DMS114 treated with DMSO at 0.1 percent for 48 hours (cell line): ENCODE measurements around the gene GPR157.
"Not testable (repeated sequence)": the region's sequence is repeated elsewhere in the genome, so short reads cannot be mapped to it uniquely, and the experiment has no call there.

Source experiments
- DNase-seq: peaks from one replicate; lab custom pipeline; 2025; ENCODE audit not compliant: unreplicated experiment; lab: John Stamatoyannopoulos, UW

The GPR157 gene

DNA sequence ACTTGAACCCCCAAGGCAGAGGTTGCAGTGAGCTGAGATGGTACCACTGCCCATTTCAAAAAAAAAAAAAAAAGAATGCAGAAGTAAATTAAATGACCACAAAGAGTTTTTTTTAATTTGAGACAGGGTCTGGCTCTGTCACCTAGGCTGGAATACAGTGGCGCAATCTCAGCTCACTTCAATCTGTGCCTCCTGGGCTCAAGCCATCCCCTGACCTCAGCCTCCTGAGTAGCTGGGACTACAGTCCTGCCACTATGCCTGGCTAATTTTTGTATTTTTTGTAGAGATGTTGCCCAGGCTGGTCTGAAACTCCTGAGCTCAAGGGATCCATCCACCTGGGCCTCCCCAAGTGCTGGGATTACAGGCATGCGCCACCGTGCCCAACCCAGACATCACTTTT is 20.2 kb upstream of the GPR157 start:
- DNase-seq = no peak

DNA sequence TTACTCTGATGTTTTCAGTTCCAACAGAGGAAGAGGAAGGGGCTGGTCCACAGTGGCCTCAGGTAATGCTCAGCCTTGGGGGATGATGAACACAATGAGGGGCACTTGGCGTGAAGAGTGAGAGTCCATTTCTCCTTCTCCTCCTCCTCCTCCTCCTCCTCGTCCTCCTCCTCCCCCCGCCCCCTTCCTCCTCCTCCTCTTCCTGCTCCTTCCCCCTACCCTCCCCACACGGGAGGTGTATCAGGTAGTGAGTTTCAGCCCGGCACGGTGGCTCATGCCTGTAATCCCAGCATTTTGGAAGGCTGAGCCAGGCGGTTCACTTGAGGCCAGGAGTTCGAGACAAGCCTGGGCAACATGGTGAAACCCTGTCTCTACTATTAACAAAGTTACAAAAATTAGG is 17.3 kb upstream of the GPR157 start:
- DNase-seq = no peak

DNA sequence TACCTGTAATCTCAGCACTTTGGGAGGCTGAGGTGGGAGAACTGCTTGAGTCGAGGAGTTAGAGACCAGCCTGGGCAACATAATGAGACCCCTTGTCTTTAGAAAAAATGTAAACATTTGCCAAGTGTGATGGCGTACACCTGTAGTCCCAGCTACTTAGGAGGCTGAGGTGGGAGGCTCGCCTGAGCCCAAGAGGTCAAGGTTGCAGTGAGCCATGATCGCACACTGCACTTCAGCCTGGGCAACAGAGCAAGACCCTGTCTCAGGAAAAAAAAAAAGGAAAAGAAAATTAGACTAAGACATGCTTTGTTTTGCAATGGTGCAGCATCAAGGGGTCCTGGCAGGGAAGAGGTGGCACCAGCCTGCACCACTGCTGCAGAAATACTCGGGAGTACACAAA is 16.8 kb upstream of the GPR157 start:
- DNase-seq = no peak

DNA sequence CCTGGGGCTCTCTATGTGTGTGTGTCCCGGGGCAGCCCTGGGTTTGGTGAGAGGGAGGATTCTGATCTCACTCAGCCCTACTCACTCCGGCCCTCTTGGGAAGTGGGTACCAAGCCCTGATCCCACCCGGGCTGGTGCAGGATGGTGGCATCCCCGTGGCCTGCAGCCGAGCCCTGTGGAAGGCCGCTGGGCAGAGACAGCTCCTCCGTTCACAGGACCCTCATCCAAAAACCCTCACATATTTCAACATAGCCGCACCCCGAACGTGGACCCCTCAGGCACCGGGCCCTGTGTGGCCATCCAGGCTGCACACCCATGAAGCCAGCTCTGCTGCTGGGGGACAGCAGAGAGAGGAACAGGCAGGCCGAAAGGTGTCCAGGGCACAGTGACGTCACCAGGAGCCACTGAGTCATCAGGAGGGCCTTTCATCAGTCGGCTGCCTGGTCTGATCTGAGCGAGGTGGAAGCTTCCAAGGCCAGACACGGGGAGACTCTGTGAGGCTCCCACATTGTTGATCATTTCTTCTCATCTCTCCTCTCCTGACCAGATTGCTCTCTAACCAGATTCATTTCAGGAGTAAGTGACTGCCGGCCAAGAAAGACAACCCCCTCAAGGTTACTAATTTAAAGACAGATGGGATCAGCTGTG is 16.2 kb upstream of the GPR157 start:
- no peak for DNase-seq

DNA sequence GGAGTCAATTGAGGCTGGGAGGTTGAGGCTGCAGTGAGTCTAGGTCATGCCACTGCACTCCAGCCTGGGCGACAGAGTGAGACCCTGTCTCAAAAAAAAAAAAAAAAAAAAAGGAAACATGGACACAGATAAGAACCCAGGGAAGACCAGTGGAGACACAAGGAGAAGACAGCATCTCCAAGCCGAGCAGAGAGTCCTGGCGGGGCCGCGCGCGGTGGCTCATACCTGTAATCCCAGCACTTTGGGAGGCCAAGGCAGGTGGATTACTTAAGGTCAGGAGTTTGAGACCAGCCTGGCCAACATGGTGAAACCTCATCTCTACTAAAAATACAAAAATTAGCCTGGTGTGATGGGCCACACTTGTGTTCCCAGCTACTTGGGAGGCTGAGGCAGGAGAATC is 15.6 kb upstream of the GPR157 start:
- DNase-seq = not testable (repeated sequence)

DNA sequence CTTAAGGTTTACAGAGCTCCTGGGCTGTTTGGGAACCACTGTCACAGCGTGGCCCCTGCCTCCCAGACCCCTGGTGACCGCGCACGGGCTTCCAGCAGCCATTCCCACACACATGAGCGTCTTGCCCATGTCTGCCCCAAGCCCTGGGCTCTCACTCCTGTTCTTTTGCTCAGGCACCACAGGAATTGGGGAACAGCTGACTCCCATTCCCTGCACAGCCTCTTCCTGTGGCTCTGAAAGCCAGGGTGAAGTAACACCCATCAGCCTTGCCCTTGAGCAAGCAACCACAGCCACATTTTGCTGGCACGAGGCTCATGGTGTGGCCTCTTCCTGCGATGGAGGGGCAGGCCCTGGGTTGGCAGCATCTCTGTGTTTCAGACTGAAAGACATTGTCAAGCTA is 14.3 kb upstream of the GPR157 start:
- DNase-seq = no peak

DNA sequence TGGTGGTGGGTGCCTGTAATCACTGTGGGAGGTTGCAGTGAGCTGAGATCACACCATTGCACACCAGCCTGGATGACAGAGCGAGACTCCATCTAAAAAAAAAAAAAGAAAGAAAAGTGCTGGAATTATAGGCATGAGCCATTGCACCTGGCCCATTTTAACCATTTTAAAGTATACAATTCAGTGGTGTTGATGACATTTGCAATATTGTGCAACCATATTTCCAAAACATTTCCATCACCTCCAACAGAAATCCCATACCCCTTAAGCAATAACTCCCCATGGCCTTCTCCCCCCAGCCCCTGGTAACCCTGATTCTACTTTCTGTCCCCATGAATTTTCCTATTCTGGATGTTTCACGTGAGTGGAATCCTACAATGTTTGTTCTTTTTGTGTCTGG is 11.0 kb upstream of the GPR157 start:
- DNase-seq = no peak

DNA sequence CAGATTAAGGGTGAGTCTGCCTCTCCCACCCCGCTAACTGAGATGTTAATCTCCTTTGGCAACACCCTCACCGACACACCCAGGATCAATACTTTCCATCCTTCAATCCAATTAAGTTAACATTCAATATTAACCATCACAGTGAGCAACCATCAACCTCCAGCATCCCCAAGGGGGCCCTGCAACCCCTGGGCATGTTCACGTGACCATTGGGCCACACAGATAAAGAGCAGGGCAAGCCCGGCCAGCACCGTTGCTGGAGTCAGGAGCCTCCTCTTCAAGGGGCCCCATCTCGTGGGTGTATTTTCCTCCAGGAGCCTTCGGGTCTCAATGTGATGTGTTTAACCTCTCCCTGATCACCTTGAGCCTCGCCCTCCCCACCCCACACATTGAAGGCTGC is 8.0 kb upstream of the GPR157 start:
- no peak for DNase-seq

DNA sequence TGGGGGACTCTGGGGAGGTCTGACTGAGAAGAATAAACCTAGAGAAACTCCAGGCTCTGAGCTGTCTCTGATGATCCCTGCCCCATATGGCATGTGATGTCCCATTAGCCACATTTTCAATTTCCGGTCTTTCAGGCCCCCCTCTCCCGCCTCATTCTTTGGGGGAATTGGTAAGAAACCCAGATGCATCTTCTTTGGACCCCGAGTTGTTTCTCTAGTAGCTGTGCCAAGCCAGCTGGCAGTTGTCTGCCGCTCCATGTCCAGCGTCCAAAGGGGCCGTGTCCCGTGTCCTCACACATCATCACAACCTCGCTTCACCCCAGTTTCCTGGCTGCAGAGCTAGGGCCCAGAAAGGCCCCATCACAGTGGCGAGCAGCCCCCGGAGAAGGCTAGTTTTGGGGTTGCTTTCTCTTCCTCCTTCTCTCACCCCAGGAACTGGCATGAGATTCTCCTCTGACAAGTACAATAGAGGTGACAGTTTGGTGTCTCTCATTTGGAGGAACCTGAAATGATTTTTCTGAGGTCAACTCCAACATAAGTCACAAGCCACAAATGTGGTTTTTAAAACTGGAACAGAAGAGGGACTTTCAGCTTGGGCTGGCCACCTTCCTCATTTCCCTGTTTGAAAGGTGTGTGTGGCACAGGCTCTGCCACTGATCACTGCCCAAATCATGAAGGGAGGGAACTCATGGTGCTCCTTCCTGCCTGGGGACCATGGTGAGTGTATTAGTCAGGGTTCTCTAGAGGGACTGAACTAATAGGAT is 6.4 kb upstream of the GPR157 start:
- no peak for DNase-seq

DNA sequence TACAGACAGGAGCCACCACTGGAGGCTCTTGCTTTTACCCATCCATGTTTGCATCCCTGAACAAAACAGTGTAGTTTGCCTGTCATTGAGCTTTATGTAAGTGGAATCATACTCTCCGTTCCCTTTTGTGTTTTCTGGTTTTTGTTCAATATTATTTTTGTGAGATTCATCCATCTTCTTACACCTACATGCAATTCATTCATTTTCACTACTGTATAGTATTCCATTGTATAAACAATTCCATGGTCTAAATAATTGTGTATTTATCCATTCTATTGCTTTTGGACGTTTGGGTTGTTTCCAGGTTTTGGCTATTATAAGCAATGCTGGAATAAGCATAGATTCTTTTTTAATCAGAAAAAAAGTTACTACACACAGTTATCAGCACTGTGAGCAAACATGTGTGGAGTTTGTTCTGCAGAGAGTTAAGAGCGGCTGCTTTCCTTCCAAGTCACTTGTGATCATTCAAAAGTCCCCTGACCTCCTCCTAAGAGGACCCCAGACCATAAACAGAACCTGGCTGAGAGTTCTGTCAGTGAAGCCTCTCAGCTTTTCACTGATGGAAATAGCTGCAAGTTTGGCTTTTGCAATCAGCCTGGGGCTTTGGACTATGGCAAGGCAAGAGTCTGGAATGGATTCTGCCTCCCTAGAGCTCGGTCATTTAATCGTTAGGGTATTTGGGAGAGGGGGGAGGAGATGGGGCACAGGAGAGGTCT is 5.1 kb upstream of the GPR157 start:
- no peak for DNase-seq

DNA sequence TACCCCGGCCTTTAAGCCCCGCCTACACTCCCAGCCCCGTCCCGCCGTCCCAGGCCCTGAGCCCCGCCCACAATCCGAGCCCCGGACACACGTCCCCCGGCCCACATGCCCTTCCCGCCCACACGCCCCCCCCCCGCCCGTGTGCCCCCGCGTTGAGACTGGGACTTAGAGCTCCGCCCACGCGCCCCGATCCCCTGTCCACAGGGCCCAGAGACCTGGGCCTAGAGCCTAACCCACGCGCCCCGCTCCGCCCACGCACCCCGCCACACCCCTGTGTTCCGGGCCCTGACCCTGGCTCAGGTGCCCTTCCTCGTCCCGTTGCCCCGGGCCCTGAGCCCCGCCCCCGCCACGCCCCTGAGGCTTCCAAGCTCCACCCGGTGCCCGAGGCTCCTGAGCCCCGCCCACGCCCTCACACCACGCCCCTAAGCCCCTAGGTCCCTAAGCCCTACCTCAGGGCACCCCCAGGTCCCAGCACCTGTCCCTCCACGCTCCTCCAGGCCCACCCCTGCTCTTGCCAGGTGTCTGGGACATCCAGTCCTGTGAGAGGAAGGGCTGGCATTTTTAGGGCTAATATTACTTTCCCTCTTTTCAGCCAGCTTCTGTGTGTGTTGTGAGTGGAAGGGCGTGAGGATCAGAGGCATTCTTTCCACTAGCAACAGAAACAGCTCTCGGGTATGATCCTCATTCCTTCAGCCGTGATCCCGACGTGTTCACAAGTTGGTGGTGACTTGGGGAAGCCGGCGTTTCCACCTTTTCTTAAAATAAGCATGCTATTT is 552 bp upstream of the GPR157 start:
- DNase-seq = peak; percentile 39

DNA sequence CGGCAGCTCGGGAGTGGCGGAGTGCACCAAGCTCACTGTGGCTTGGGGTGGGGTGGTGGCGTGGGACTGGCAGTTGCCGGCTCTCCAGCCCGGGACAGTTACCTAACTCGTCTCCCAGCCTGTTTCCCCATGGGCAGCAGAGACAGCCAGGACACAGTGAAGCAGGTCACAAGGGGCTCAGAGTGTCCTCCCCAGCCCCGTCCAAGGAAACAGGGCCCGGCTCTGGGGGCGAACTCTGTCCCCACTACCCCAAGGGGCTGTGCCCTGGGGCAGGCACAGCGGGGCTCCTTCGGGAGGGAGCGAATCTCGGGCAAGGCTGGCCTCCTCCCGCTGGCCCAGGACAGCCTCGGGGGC is 759 bp downstream of the GPR157 start:
- DNase-seq = no peak

DNA sequence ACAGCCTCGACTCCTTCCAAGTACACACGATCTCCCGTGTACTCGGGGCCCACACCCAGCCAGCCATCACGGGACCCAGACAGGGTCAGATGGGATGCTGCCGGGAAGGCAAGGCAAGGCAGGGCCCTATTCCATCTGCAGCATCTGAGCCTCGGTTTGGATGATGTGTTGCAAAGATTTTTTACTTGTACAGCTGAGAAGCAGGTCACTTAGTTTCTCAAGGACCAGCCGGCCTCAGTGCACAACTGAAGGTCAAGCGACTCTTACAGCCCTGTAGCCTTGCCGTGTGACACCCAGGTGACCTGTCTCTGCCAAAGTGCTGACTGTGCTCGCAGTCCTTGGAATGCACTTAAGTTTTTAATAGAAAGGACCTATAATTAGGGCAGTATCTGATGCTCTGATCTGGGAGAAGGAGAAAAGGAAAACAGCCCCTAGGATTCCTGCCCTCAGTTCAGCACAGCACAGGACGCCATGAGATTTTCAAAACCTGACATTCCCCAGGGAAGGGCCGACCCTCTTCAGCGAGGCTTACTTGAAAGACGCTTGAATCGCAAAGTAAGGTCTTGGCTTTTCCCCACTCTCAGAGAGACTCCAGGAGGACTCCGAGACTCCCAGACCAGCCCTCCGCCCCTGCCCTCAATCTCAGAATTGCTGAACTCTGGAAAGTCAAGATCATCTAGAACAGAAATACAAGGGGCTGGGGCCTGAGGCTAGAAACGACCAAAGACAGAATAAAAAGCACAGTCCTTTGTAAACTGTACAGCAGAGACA is 1.3 kb downstream of the GPR157 start:
- DNase-seq = no peak

DNA sequence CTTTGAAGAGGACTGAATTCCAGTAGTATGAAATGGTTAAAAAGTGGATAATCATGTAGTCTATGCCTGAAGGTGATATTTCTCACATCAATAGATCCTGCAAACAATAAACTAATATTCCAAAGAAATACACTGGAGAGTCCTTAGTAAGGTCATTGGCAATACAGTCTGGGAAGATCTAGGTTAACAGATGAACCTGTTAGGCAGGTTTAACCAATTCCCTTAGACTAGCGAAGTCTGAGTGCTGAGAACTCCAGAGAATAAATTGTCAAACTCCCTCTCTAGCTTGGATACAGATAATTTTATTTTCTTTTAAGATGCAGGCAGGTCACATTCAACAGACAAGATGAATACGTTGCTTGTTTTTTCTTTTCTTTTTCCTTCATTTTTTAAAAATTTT is 2.4 kb downstream of the GPR157 start:
- DNase-seq = no peak

DNA sequence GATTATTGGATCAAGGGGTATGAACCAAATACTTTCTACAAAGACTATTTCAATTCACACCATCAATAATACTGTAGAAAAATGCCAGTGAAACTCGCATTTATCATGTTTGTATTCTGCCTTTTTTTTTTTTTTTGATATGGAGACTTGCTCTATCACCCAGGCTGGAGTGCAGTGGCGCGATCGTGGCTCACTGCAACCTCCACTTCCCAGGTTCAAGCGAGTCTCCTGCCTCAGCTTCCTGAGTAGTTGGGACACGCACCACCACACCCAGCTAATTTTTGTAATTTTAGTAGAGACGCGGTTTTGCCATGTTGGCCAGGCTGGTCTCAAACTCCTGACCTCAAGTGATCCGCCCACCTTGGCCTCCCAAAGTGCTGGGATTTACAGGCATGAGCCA is 3.1 kb downstream of the GPR157 start:
- not testable (repeated sequence) for DNase-seq

DNA sequence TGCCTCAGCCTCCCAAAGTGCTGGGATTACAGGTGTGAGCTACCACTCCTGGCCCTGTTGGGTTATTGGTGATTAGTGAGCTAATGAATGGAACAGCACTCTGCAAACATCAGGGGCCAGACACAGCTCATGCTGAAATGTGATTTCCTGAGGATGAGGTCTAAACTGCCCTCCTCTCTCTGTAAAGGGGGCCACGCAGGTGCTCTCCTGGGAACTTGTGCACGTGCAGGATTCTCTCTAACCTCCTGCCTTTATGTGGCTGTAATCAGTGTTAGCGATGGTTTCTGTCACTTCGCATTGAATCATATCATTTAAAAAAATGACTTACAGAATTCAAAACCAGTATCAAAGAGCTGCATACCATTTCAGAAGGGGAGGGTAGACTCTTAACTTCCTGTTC is 3.6 kb downstream of the GPR157 start:
- DNase-seq = no peak

DNA sequence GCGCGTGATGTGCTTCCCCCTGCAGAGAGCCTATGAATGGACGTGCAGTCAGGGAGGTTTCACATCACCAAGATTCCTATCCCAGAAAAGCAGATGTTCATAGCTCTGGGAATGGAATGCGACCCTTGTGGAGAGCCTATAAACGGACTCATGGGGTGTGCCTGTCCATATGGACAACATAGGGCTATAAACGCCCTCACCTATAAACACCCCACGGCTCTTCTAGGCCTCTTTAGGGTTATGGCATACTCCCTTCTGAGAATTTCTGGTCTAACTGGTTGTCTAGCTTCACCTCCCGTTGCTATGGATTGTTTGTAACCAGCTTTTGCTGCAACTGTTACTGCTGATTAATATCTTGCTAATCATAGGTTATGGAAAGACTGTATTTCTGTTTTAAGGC is 4.5 kb downstream of the GPR157 start:
- not testable (repeated sequence) for DNase-seq

DNA sequence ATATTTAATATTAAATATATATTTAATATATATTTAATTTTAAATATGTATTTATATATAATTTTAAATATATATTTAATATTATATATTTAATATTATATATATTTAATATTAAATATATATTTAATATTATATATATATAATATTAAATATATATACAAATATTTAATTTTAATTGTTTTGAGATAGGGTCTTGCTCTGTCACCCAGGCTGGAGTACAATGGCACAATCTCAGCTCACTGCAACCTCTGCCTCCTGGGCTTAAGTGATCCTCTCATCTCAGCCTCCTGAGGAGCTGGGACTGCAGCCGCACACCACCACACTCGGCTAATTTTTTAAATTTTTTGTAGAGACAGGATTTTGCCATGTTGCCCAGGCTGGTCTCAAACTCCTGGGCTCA is 5.2 kb downstream of the GPR157 start:
- DNase-seq = not testable (repeated sequence)

DNA sequence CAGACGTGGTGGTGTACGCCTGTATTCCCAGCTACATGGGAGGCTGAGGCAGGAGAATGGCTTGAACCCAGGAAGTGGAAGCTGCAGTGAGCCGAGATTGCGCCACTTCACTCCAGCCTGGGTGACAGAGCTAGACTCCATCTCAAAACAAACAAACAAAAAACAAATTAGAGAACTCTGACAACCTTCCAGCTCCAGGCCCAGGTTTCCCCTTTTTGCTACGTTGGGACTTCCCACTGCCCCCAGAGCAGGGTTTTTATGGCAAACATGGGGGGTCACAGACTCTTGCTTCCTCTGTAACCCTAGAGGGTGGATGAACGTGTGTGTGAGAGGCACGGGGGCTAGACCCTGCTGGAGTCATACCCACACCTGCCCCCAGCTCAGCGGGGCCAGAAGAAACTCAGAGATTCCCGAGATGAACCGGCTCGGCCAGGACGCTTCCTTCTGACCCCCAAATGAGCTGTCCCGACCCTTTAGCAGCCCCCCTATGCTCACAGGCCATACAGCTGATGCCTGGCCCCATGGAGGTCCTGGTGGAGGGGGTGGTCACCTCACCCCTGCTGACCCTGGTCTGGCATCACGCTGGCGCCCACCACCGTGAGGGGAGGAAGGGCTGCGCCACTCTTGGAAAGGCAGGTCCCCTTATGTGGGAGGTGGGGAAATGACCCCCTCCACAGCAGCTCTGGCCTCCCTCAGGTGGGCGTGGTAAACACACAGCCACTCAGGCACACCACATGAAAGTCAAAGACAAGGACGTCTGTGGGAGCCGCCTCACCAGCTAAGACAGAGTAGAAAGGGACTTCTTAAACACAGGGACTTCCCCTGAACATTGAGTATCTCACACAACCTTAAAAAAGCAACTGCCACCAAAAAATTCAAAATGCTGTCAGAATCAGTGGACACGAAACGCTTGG is 7.1 kb downstream of the GPR157 start:
- no peak for DNase-seq
